Measurements from ENCODE around the gene C1orf122.

C1orf122 gene

GRCh38 chr1:37845786-37846185 lies 38.2 kb downstream of the C1orf122 start:
- no peak for DNase-seq (ENCODE audit: low read depth)

DNA sequence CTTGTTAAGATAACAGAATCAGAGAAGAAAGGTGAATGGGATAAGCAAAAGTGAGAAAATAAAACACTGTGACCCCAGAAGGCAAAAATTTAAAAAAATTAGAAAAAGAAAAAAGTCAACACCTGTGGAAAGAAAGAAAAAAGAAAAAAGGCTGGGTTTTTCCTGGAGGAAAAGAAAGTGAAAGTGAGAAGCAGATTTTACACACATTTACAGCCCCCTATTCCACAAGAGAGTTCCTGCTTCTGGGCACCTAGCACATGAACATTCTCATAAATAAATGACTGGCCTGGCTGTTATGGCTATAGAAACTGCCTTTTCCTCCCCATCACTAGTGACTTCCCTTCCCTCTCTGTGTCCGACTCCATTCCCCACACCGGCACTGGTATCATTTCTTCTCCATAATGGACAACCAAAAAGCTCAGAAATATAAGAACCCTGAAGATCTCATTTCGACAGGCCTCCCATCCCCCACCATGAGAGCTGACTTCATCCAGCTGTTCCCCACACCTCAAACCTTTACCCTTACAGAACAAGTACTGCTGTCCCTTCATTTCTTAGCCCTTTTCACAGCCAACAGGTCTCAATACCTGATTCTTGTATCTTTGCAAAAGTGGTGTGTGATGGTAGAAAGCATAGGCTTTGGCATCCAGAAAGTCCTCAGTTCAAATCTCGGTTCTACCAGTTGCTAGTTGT lies 39.2 kb downstream of the C1orf122 start:
- no peak for DNase-seq (ENCODE audit: low read depth)

DNA sequence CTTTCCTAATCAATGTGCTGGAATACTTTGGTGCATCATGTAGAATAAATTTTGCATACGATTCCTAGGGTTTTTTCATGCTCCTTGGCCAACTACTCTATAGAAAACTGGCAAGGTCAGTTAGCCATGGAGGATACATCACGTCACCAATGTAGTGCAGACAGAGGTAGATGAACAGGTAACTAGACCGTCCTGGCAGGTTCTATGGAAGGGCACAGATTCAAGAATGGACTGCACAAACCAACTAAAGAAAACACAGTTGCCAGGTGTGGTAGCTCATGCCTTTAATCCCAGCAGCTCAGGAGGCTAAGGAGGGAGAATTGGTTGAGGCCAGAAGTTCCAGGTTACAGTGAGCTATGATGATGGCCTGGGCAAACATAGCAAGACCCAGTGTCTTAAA lies 41.9 kb downstream of the C1orf122 start:
- no peak for DNase-seq (ENCODE audit: low read depth)

- no peak for DNase-seq (ENCODE audit: low read depth)
Observed at GRCh38 chr1:37850352-37850955, 42.9 kb downstream of the C1orf122 start.

GRCh38 chr1:37851262-37851661 lies 43.7 kb downstream of the C1orf122 start:
- no peak for DNase-seq (ENCODE audit: low read depth)

DNA sequence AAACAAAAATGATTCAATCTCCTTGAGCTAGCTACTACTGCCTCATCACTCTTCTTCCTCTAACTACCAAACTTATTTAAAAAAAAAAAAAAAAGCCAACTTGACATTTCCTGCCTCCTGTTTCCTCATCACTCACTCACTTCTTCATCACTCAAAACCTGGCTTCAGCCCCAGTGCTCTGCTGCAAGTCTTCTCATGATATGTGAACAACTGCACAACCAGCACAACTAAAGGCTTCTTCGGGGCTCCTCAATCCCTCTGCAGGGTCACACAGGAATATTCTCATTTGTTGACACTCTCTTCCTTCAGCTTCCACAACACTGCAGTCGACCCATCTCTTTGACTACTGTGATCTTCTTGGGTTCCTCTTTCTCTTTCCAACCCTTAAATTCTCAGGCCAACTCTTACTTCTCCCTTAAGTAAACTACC lies 44.2 kb downstream of the C1orf122 start:
- no peak for DNase-seq (ENCODE audit: low read depth)

DNA sequence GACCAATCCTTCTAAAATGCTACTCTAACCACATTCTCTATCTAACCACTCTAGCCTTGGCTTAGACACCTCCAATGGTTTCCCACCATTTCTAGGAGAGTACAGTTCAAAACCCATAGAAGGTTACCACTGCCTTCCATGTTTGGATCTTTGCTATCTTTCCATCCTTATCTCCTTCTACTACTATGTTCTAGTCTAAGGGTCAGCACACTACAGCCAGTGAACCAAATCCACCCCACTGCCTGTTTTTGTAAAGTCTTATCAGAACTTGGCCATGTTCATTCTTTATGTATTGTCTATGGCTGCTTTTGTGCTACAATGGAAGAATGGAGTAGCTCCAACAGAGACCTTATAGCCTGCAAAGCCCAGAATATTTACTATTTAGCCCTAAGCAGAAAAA lies 45.6 kb downstream of the C1orf122 start:
- DNase-seq (ENCODE audit: low read depth), result no peak

GRCh38 chr1:37854406-37854805 lies 46.8 kb downstream of the C1orf122 start:
- DNase-seq (ENCODE audit: low read depth), result no peak
